ENCODE results near the gene PPARA. TPM values are rescaled to one million over a fixed set of nuclear protein-coding genes. Genes with fewer than 3 reads are reported as not detected.

Gene PPARA
- total RNA-seq, 4 donors from 2014 or later, result 18.7 to 53.8 (median 32.0) TPM

DNA sequence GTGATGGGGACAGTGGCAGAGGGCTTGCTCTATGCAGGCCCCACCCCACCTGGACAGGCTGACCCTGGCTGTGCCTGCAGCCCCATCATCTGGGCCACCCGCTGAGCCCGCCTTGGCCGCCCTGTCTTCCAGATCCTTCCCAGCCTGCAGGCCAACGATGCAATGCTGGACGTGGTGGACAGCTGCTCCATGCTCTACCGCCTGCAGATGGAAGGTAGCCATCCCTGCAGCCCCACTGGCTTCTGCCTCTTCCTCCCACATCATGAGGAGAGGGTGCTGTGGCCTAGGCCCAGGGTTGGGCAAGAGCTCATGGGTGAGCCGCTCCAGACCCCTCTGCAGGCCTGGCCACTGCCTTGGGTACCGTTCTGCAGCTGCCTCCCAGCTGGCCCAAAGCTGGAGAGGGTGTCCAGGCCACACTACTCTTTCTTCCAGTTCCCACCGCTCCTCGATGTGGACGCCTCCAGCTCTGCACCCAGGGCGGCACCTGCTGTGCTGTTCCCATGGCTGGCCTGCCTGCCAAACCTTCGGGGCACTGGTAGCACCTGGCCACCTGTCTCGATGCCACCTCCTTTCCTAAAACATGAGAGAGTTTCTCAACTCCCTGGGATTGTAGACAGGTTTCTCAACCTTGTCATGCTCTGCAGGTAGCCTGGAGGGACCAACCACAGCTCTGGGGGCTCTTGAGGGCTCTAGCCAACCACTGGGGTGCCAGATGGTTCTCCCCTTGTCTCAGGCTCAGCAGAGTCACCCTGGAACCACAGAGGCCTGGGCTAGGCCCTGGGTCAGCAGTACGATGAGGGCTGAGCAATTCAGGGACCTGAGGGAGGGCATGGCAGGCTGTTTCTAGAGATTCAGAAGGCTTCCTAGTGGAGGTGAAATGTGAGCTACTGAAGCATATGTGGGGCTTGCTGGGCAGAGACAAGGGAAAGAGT, 136.9 kb downstream of the PPARA start:
- no peak overlapping the region for H3K27ac ChIP-seq
- peaks cover 45% of the 10 kb centered on the region for H3K4me1 ChIP-seq
- DNase-seq (ENCODE audit: low spot score in 2 of 2), result no peak
- no peak for TF ChIP-seq EP300 (IDR thresholded peaks at IDR 0.05)
- TF ChIP-seq, protein P1, sequence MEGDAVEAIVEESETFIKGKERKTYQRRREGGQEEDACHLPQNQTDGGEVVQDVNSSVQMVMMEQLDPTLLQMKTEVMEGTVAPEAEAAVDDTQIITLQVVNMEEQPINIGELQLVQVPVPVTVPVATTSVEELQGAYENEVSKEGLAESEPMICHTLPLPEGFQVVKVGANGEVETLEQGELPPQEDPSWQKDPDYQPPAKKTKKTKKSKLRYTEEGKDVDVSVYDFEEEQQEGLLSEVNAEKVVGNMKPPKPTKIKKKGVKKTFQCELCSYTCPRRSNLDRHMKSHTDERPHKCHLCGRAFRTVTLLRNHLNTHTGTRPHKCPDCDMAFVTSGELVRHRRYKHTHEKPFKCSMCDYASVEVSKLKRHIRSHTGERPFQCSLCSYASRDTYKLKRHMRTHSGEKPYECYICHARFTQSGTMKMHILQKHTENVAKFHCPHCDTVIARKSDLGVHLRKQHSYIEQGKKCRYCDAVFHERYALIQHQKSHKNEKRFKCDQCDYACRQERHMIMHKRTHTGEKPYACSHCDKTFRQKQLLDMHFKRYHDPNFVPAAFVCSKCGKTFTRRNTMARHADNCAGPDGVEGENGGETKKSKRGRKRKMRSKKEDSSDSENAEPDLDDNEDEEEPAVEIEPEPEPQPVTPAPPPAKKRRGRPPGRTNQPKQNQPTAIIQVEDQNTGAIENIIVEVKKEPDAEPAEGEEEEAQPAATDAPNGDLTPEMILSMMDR (IDR thresholded peaks at IDR 0.05), result no peak
- no peak for TF ChIP-seq POLR2A (IDR thresholded peaks at IDR 0.05)
- no peak for TF ChIP-seq POLR2AphosphoS5 (IDR thresholded peaks at IDR 0.05)
- H3K4me3 ChIP-seq, result no peak overlapping the region
- no peaks in the 10 kb centered on the region for H3K27me3 ChIP-seq
- H3K9me3 ChIP-seq, result no peaks in the 10 kb centered on the region
- peaks cover 61% of the 10 kb centered on the region for H3K36me3 ChIP-seq
- 100% methylated on average over 3 of the region's 15 CpGs for WGBS

DNA sequence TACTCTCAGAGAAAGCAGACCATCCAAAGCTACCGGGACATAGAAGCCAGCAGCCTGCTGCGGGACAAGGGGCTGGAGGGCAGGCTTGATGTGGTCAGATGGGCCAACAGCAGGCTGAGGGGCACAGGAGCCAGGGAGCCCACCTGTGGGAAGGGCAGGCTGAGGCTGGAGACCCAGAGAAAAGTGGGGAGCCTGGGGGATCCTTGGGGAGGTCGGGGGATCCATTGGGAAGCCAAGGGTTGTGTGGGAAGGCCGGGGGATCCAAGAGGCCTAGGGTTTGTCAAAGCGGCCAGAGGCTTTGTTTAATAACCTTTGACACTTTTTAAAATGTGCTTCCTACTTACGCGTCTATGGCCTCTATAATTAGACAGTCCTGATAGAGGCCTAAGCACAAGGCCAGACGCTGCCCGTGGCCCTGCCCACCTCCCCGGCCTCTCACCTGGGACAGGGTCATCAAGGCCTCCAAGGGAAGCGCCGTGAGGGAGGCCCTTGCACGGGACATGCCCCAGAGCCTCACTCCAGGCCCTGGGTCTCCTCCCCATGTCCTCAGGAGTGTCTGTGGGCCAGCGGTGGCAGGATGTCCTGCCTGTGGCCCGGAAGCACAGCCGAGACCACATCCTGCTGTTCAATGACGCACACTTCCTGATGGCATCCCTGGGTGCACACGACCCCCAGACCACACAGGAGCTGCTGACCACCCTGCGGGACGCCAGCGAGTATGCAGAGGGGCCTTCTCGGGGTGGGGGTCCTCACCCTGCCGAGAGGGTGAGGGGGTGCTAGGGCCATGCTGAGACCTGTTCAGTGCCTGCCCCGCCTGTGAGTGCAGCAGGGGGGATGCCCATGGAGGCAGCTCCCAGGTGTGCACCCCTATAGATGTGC, 137.8 kb downstream of the PPARA start:
- peaks cover 54% of the 10 kb centered on the region for H3K36me3 ChIP-seq
- TF ChIP-seq, protein P1 (IDR thresholded peaks at IDR 0.05), result no peak
- no peak for TF ChIP-seq POLR2A (IDR thresholded peaks at IDR 0.05)
- TF ChIP-seq POLR2AphosphoS5 (IDR thresholded peaks at IDR 0.05), result no peak
- TF ChIP-seq EP300 (IDR thresholded peaks at IDR 0.05), result no peak
- no peaks in the 10 kb centered on the region for H3K9me3 ChIP-seq
- DNase-seq (ENCODE audit: low spot score in 2 of 2), result no peak
- H3K4me1 ChIP-seq, result peaks cover 45% of the 10 kb centered on the region
- H3K27ac ChIP-seq, result no peak overlapping the region
- 71% methylated on average over 12 of the region's 24 CpGs for WGBS
- no peaks in the 10 kb centered on the region for H3K27me3 ChIP-seq
- H3K4me3 ChIP-seq, result no peak overlapping the region

GRCh38 chr22:46288846-46289243, 138.5 kb downstream of the PPARA start:
- DNase-seq (ENCODE audit: low spot score in 2 of 2), result no peak
- Histone ChIP-seq H3K9me3 (no peaks in the 10 kb centered on the region), H3K27me3 (no peaks in the 10 kb centered on the region), H3K4me3 (no peak overlapping the region), H3K27ac (no peak overlapping the region), H3K36me3 (peaks cover 49% of the 10 kb centered on the region), H3K4me1 (peaks cover 48% of the 10 kb centered on the region)
- no peak for TF ChIP-seq POLR2A (IDR thresholded peaks at IDR 0.05)
- no peak for TF ChIP-seq EP300 (IDR thresholded peaks at IDR 0.05)
- TF ChIP-seq, protein P1 (IDR thresholded peaks at IDR 0.05), result no peak
- TF ChIP-seq POLR2AphosphoS5 (IDR thresholded peaks at IDR 0.05), result no peak
- 86% methylated on average over 6 of the region's 7 CpGs for WGBS

DNA sequence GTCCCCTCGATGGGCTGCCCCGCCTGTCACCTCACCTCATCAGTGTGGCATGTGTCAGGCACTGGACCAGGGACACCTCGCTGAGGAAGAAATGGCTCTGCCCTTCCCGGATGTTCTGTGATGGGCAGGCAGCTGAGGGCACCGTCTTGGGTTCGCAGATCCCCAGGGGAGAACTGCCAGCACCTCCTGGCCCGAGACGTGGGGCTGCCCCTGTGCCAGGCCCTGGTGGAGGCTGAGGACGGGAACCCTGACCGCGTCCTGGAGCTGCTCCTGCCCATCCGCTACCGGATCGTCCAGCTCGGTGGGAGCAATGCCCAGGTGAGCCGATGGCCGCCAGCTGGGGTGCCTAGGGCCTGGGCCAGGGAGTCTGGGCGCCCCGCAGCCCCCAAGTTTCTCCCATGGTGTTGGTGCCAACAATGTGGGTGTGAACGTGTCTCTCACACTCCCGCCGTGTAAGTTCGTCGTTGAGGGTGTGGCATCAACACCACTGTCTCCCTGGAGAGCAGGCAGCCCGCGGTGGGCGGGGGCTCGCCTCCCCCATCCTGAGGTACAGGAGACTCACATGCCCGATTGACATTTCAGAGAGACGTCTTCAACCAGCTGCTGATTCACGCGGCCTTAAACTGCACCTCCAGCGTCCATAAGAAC, 139.0 kb downstream of the PPARA start:
- DNase-seq (ENCODE audit: low spot score in 2 of 2), result no peak
- Histone ChIP-seq H3K36me3 (peaks cover 44% of the 10 kb centered on the region), H3K27me3 (no peaks in the 10 kb centered on the region), H3K4me1 (peaks cover 48% of the 10 kb centered on the region), H3K4me3 (no peak overlapping the region), H3K27ac (no peak overlapping the region), H3K9me3 (no peaks in the 10 kb centered on the region)
- 59% methylated on average over 9 of the region's 33 CpGs for WGBS
- TF ChIP-seq POLR2A (IDR thresholded peaks at IDR 0.05) (no peak), EP300 (IDR thresholded peaks at IDR 0.05) (no peak), POLR2AphosphoS5 (IDR thresholded peaks at IDR 0.05) (no peak)

GRCh38 chr22:46290121-46290842, 140.0 kb downstream of the PPARA start:
- H3K9me3 ChIP-seq, result no peaks in the 10 kb centered on the region
- peaks cover 49% of the 10 kb centered on the region for H3K4me1 ChIP-seq
- H3K27ac ChIP-seq, result no peak overlapping the region
- TF ChIP-seq, protein P1 (IDR thresholded peaks at IDR 0.05), result no peak
- no peak for TF ChIP-seq EP300 (IDR thresholded peaks at IDR 0.05)
- TF ChIP-seq POLR2AphosphoS5 (IDR thresholded peaks at IDR 0.05), result no peak
- no peak for TF ChIP-seq POLR2A (IDR thresholded peaks at IDR 0.05)
- WGBS, result 85% methylated on average over 17 of the region's 17 CpGs
- H3K27me3 ChIP-seq, result no peaks in the 10 kb centered on the region
- peaks cover 35% of the 10 kb centered on the region for H3K36me3 ChIP-seq
- DNase-seq (ENCODE audit: low spot score in 2 of 2), result no peak
- H3K4me3 ChIP-seq, result no peak overlapping the region
